ENCODE data around the gene ARMC2.
A peak's percentile ranks its signal among the peaks of the same experiment; 100 is the strongest.

ARMC2 gene

GRCh38 chr6:109008537-109009235, 160.5 kb downstream of the ARMC2 start:
- no peak for TF ChIP-seq CTCF (IDR thresholded peaks at IDR 0.05; ENCODE audit: low read depth, low read length)
- peak overlapping the region; percentile 75 to 94 for H3K4me3 ChIP-seq (replicated peaks in 1 of 2; ENCODE audit: low read depth in 2 of 2, low read length in 2 of 2)
- peak; percentile 52 to 73 for DNase-seq (ENCODE audit: low read depth in 2 of 2)

GRCh38 chr6:109009236-109009961, 161.2 kb downstream of the ARMC2 start:
- H3K4me3 ChIP-seq (replicated peaks in 1 of 2; ENCODE audit: low read depth in 2 of 2, low read length in 2 of 2) = peak overlapping the region; percentile 75 to 94
- peak; percentile 85 to 92 for DNase-seq (ENCODE audit: low read depth in 2 of 2)
- TF ChIP-seq CTCF (IDR thresholded peaks at IDR 0.05; ENCODE audit: low read depth, low read length) = no peak

- H3K4me3 ChIP-seq (replicated peaks in 1 of 2; ENCODE audit: low read depth in 2 of 2, low read length in 2 of 2) = peak overlapping the region; percentile 64 to 75
- DNase-seq (ENCODE audit: low read depth in 2 of 2) = no peak
- no peak for TF ChIP-seq CTCF (IDR thresholded peaks at IDR 0.05; ENCODE audit: low read depth, low read length)
Measured at GRCh38 chr6:109009962-109010704, 161.9 kb downstream of the ARMC2 start.

- no peak overlapping the region for H3K4me3 ChIP-seq (replicated peaks in 1 of 2; ENCODE audit: low read depth in 2 of 2, low read length in 2 of 2)
- TF ChIP-seq CTCF (IDR thresholded peaks at IDR 0.05; ENCODE audit: low read depth, low read length) = no peak
- no peak for DNase-seq (ENCODE audit: low read depth in 2 of 2)
Measured at GRCh38 chr6:109010705-109011102, 162.5 kb downstream of the ARMC2 start.

- H3K4me3 ChIP-seq (replicated peaks in 1 of 2; ENCODE audit: low read depth in 2 of 2, low read length in 2 of 2) = no peak overlapping the region
- no peak for DNase-seq (ENCODE audit: low read depth in 2 of 2)
- no peak for TF ChIP-seq CTCF (IDR thresholded peaks at IDR 0.05; ENCODE audit: low read depth, low read length)
Measured at GRCh38 chr6:109013656-109014305, 165.6 kb downstream of the ARMC2 start.

GRCh38 chr6:109014606-109015005, 166.4 kb downstream of the ARMC2 start:
- no peak for DNase-seq (ENCODE audit: low read depth in 2 of 2)
- no peak overlapping the region for H3K4me3 ChIP-seq (replicated peaks in 1 of 2; ENCODE audit: low read depth in 2 of 2, low read length in 2 of 2)
- TF ChIP-seq CTCF (IDR thresholded peaks at IDR 0.05; ENCODE audit: low read depth, low read length) = no peak

Measured in cardiac fibroblast (primary cell).